H1 (cell line): Measurements from ENCODE around the gene CRYGN.

Experiments
- ATF3 ChIP-seq: IDR thresholded peaks from 2 replicates; pipeline ENCODE4 v1.6.1; 2011; ENCODE audit warnings: low read depth, mild to moderate bottlenecking, low read length; ENCODE audit not compliant: insufficient read depth
- FOSL1 ChIP-seq: IDR thresholded peaks from 2 replicates; pipeline ENCODE4 v1.6.1; 2011; ENCODE audit warnings: mild to moderate bottlenecking, low read depth, low read length, moderate library complexity; ENCODE audit not compliant: insufficient read depth
- GABPA ChIP-seq: IDR thresholded peaks from 2 replicates; pipeline ENCODE4 v1.6.1; 2011; ENCODE audit warnings: mild to moderate bottlenecking, low read length, moderate library complexity, borderline replicate concordance; ENCODE audit not compliant: insufficient read depth
- HDAC2 ChIP-seq, 2 experiments: fragments of 300-600 bp in 1 of 2; sonication (generic) in 1 of 2; IDR thresholded peaks; 2 replicates each; pipeline ENCODE4 v1.6.1; 2011 to 2012; ENCODE audit warnings: low read depth in 2 of 2, low read length in 2 of 2, mild to moderate bottlenecking in 2 of 2, moderate library complexity in 2 of 2, borderline replicate concordance in 1 of 2, inconsistent platforms in 1 of 2
- HDAC6 ChIP-seq: IDR thresholded peaks from one replicate; pipeline ENCODE4 v1.7.1; 2012; ENCODE audit warnings: low read depth, mild to moderate bottlenecking, inconsistent platforms, low read length, moderate library complexity
- NRF1 ChIP-seq: IDR thresholded peaks from 2 replicates; pipeline ENCODE4 v1.6.1; 2011; ENCODE audit warnings: mild to moderate bottlenecking, low read depth, low read length, improper control_type of control experiment
- POLR2A ChIP-seq, 2 experiments: IDR thresholded peaks; 1 replicate in 1 of 2; 2 replicates in 1 of 2; pipeline ENCODE4 v1.6.1; 2011; ENCODE audit warnings: low read depth in 2 of 2, low read length in 2 of 2, mild to moderate bottlenecking in 2 of 2; ENCODE audit errors: control extremely low read depth in 1 of 2
- POLR2AphosphoS5 ChIP-seq: IDR thresholded peaks from 2 replicates; pipeline ENCODE4 v1.6.1; 2011; ENCODE audit warnings: low read depth, low read length
- SIRT6 ChIP-seq: IDR thresholded peaks from one replicate; pipeline ENCODE4 v1.7.1; 2012; ENCODE audit warnings: low read length, inconsistent platforms
- TAF1 ChIP-seq: IDR thresholded peaks from 2 replicates; pipeline ENCODE4 v1.6.1; 2011; ENCODE audit warnings: mild to moderate bottlenecking, low read depth, low read length
- YY1 ChIP-seq: IDR thresholded peaks from 2 replicates; pipeline ENCODE4 v1.6.1; 2011; ENCODE audit warnings: low read depth, mild to moderate bottlenecking, low read length
- TF ChIP-seq, protein P1 (sequence below), 3 experiments: IDR thresholded peaks; 1 replicate in 2 of 3; 2 replicates in 1 of 3; pipeline versions ENCODE4 v1.5.1 to v1.6.1; 2011; ENCODE audit warnings: low read length in 3 of 3, mild to moderate bottlenecking in 3 of 3, inconsistent platforms in 2 of 3, low read depth in 1 of 3, moderate library complexity in 1 of 3; ENCODE audit not compliant: insufficient read depth in 1 of 3; ENCODE audit errors: control extremely low read depth in 1 of 3
- TF ChIP-seq, protein P2 (sequence below): IDR thresholded peaks from 2 replicates; pipeline ENCODE4 v1.6.1; 2012; ENCODE audit warnings: inconsistent platforms

- TF ChIP-seq, protein P1, sequence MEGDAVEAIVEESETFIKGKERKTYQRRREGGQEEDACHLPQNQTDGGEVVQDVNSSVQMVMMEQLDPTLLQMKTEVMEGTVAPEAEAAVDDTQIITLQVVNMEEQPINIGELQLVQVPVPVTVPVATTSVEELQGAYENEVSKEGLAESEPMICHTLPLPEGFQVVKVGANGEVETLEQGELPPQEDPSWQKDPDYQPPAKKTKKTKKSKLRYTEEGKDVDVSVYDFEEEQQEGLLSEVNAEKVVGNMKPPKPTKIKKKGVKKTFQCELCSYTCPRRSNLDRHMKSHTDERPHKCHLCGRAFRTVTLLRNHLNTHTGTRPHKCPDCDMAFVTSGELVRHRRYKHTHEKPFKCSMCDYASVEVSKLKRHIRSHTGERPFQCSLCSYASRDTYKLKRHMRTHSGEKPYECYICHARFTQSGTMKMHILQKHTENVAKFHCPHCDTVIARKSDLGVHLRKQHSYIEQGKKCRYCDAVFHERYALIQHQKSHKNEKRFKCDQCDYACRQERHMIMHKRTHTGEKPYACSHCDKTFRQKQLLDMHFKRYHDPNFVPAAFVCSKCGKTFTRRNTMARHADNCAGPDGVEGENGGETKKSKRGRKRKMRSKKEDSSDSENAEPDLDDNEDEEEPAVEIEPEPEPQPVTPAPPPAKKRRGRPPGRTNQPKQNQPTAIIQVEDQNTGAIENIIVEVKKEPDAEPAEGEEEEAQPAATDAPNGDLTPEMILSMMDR (IDR thresholded peaks at IDR 0.05; ENCODE audit: control extremely low read depth in 1 of 3, insufficient read depth in 1 of 3, low read depth in 1 of 3, low read length in 3 of 3), result no peak
- no peak for TF ChIP-seq TAF1
- TF ChIP-seq HDAC2 (IDR thresholded peaks at IDR 0.05; ENCODE audit: borderline replicate concordance in 1 of 2, low read depth in 2 of 2, low read length in 2 of 2), result no peak
- TF ChIP-seq POLR2A (IDR thresholded peaks at IDR 0.05; ENCODE audit: control extremely low read depth in 1 of 2, low read depth in 2 of 2, low read length in 2 of 2), result no peak
- no peak for TF ChIP-seq NRF1
- TF ChIP-seq, protein P2, sequence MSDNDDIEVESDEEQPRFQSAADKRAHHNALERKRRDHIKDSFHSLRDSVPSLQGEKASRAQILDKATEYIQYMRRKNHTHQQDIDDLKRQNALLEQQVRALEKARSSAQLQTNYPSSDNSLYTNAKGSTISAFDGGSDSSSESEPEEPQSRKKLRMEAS, result no peak
- no peak for TF ChIP-seq GABPA
- no peak for TF ChIP-seq YY1
- no peak for TF ChIP-seq FOSL1
- TF ChIP-seq HDAC6, result no peak
- no peak for TF ChIP-seq POLR2AphosphoS5
- no peak for TF ChIP-seq SIRT6
- no peak for TF ChIP-seq ATF3
These were observed 15.7 kb upstream of the CRYGN start for GRCh38 chr7:151455690-151456089.
